AG04449 (cell line): Measurements from ENCODE around the gene ATF4.
A peak's percentile ranks its signal among the peaks of the same experiment; 100 is the strongest.

Experiments
- CTCF ChIA-PET: fragments of 350-600 bp; formaldehyde crosslinking; extraction: SDS; loops from one replicate; lab custom pipeline; 2021; ENCODE audit warnings: antibody characterized with exemption; lab: Yijun Ruan, JAX
- POLR2A ChIA-PET: fragments of 400-600, 350-600 bp; formaldehyde crosslinking; extraction: SDS; loops from one replicate; lab custom pipeline; 2020; ENCODE audit warnings: antibody characterized with exemption, inconsistent platforms; lab: Yijun Ruan, JAX
- DNase-seq: peaks from one replicate; pipeline ENCODE4 v3.0.0-alpha.2; 2010; ENCODE audit warnings: low read depth, low spot score
- H3K4me3 ChIP-seq: 2 replicates; pipeline ENCODE4 v1.5.1; 2011; ENCODE audit warnings: low read depth, mild to moderate bottlenecking, control low read depth, low read length
- CTCF ChIP-seq: IDR thresholded peaks from one replicate; pipeline ENCODE4 v1.5.1; 2011; ENCODE audit warnings: mild to moderate bottlenecking, moderate library complexity, low read length, control low read depth, inconsistent platforms; ENCODE audit not compliant: insufficient read depth; ENCODE audit errors: missing control alignments

The ATF4 gene

GRCh38 chr22:39491696-39492095 is 28.7 kb upstream of the ATF4 start:
- no peak for TF ChIP-seq CTCF
- no peak overlapping the region for H3K4me3 ChIP-seq
- POLR2A ChIA-PET: no interaction called here
- CTCF ChIA-PET: interaction anchor here (0.8 to 10.7 kb wide), 5 partner anchors 10 to 545 kb away, joined by 3 to 222 read pairs (median 88); partner anchors contain the start of genes MIEF1 and RPS19BP1
- DNase-seq: no peak

GRCh38 chr22:39492186-39492585 is 28.2 kb upstream of the ATF4 start:
- CTCF ChIA-PET: interaction anchor here (0.8 to 10.7 kb wide), 9 partner anchors 9 to 547 kb away, joined by 3 to 222 read pairs (median 11); partner anchors contain the start of genes MIEF1 and RPS19BP1
- no peak overlapping the region for H3K4me3 ChIP-seq
- POLR2A ChIA-PET: no interaction called here
- no peak for DNase-seq
- TF ChIP-seq CTCF: no peak

- ChIA-PET POLR2A (interaction anchor here (0.6 to 2.7 kb wide), 4 partner anchors 16 to 35 kb away, joined by 3 to 15 read pairs (median 6); partner anchors contain the start of gene ATF4), CTCF (interaction anchor here (0.9 to 10.7 kb wide), 23 partner anchors 8 to 855 kb away, joined by 3 to 222 read pairs (median 7); partner anchors contain the start of genes MIEF1 and RPS19BP1)
- DNase-seq: peak; percentile 66
- TF ChIP-seq CTCF: no peak
- H3K4me3 ChIP-seq: no peak overlapping the region
Observed at GRCh38 chr22:39493759-39494158, 26.6 kb upstream of the ATF4 start.

GRCh38 chr22:39494471-39495120 is 25.8 kb upstream of the ATF4 start:
- no peak for DNase-seq
- H3K4me3 ChIP-seq: no peak overlapping the region
- TF ChIP-seq CTCF: no peak
- POLR2A ChIA-PET: interaction anchor here (0.8 to 2.7 kb wide), 3 partner anchors 26 to 36 kb away, joined by 3 to 15 read pairs (median 8); partner anchors contain the start of gene ATF4
- CTCF ChIA-PET: interaction anchor here (0.9 to 10.7 kb wide), 19 partner anchors 9 to 854 kb away, joined by 3 to 222 read pairs (median 7); partner anchors contain the start of gene RPS19BP1

DNA sequence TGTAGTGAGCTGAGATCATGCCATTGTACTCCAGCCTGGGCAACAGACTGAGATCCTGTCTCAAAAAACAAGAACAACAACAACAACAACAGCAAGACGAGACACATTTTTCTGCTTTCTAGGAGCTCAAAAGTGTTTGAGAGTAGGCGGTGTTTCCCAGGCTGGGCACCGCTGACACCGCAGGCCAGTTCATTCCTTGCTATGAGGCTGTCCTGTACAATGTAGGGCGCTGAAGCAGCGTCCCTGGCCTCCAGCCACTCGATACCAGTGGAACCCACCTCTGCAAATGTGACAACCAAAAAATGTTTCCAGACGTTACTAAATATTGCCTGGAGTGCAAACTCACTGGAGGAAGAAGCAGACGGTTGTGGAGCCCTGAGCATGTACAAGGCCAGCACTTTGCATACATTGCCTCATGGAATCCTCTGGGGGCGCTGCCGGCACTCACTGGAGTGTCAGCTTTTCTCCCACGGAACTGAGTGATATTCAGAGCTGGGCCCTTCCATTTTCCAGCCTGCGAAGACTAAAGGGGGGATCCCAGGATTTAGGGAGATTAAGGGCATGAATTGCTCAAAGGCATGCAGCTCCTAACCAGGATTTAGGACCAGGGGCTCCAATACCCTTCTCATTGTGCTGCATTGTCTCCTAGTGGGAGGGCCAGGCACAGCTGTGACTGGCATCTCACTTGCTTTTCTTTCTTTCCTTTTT is 24.1 kb upstream of the ATF4 start:
- TF ChIP-seq CTCF: peak; percentile 81
- POLR2A ChIA-PET: interaction anchor here (1.0 to 1.2 kb wide), 2 partner anchors 24 to 27 kb away, joined by 3 to 5 read pairs; partner anchors contain the start of gene ATF4
- CTCF ChIA-PET: interaction anchor here (0.6 to 10.7 kb wide), 23 partner anchors 9 to 862 kb away, joined by 3 to 222 read pairs (median 5); partner anchors contain the start of genes ATF4, RPS19BP1 and TAB1
- H3K4me3 ChIP-seq: no peak overlapping the region
- DNase-seq: no peak
